ENCODE results near the gene NFATC3.

NFATC3 gene

DNA sequence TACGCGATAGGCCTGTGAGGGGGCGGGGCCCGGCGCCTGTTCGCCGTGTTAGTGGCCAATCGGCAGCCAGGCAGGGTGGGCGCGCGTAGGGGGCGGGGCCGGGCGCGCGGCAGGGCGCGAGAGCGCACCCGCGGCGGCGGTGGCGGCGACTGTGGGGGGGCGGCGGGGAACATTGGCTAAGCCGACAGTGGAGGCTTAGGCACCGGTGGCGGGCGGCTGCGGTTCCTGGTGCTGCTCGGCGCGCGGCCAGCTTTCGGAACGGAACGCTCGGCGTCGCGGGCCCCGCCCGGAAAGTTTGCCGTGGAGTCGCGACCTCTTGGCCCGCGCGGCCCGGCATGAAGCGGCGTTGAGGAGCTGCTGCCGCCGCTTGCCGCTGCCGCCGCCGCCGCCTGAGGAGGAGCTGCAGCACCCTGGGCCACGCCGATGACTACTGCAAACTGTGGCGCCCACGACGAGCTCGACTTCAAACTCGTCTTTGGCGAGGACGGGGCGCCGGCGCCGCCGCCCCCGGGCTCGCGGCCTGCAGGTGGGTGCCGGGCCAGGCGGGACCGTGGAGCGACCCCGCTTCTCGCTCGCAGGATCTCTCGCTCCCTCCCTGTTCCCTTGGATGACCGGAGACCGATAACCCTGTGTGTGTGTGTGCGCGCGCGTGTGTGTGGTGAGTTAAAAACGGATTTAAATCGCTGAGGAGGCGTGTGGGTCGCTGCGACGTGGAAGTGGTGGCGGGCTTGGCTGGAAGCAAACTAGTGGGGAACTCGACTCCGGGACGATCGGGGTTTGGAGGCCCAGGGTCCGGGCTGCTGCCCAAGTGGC, at the start of gene NFATC3:
Gene NFATC3 (plus strand): TSS at position 112 of the 813 bp plus-strand sequence. CDS start 312 bp downstream, at position 424.
- DNase-seq, result peak in 50 of 56 donors; percentile 54 to 98 (median 95)

- no peak for DNase-seq
Measured at GRCh38 chr16:68037841-68038597, 47.2 kb upstream of the NFATC3 start.

DNA sequence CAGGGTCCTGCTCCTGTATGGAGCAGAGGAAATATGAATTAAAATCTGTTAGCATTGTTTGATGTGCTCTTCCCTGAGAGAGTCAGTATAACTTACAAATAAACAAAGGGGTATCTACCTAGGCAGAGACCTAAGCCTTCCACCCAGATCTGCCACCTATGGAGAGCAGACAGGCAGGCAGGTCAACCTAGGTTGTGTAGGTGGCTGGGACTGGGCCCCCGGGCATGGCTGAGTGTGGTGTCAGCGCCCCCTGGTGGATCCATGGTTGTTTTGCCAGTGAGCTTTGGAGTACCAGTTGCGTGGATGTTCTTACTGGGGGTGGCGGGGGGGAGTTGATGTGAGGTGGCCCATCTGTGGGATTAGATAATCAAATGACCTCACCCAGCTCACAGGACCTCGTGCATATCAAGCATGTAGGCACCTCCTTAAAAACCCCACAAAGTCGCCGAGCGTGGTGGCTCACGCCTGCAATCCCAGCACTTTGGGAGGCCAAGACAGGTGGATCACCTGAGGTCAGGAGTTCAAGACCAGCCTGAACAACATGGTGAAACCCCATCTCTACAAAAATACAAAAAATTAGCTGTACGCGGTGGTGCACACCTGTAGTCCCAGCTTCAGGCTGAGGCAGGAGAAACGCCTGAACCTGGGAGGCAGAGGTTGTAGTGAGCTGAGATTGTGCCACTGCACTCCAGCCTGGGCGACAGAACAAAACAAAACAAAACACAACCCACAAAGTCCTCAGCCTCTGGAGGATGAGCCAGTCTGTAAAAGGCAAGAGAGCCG, 44.5 kb upstream of the NFATC3 start:
- peak in 53 of 56 donors; percentile 2 to 84 (median 50) for DNase-seq

DNA sequence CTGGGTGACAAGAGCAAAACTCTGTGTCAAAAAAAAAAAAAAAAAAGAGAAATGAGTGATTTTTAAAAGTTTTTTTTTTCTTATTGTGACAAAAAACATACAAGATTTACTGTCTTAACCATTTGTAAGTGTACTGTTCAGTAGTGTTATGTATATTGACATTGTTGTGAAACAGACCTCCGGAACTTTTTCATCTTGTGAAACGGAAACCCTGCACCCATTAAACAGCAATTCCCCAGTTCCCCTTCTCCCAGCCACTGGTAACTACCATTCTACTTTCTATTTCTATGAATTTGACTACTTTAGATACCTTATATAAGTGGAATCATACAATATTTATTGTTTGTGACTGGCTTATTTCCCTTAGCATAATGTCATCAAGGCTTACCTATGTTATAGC, 43.4 kb upstream of the NFATC3 start:
- DNase-seq, result no peak

DNA sequence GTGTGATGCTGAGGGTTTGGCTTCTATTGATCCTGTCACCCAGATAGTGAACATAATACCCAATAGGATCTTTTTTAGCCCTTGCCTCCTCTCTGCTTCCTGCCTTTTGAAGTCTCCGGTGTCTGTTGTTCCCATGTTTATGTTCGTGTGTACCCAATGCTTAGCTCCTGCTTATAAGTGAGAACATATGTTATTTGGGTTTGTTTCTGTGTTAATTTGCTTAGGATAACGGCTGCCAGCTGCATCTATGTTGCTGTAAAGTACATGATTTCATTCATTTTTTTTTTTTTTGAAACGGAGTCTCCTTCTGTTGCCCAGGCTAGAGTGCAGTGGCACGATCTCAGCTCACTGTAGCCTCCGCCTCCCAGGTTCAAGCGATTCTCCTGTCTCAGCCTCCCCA, 39.1 kb upstream of the NFATC3 start:
- DNase-seq, result no peak

- DNase-seq, result no peak
Measured at GRCh38 chr16:68047987-68048386, 37.2 kb upstream of the NFATC3 start.

- no peak for DNase-seq
Measured at GRCh38 chr16:68049449-68049848, 35.7 kb upstream of the NFATC3 start.

- DNase-seq, result no peak
Measured at GRCh38 chr16:68055395-68055794, 29.8 kb upstream of the NFATC3 start.

GRCh38 chr16:68059804-68060203, 25.4 kb upstream of the NFATC3 start:
- no peak for DNase-seq

DNA sequence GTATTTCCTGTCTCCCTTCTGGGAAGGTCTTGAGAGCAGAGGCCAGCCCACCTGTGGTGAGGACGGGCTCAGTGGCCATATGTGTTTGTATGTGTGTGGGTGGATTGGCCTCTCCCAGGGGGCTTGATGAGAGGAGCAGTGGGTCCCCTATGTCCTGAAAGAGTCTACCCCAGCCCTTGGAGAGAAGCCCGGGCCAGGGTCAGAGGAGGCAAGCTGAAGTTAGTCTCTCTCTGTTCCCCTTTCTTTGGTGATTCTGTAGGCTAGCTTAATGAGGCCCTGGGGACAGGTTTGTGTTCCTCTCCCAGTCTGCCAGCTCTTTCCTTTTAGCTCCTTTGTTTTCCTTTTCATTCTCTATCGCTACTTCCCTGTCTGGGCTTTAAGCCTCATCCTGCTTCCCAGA, 23.8 kb upstream of the NFATC3 start:
- no peak for DNase-seq

GRCh38 chr16:68062910-68063393, 22.2 kb upstream of the NFATC3 start:
- DNase-seq, result no peak

DNA sequence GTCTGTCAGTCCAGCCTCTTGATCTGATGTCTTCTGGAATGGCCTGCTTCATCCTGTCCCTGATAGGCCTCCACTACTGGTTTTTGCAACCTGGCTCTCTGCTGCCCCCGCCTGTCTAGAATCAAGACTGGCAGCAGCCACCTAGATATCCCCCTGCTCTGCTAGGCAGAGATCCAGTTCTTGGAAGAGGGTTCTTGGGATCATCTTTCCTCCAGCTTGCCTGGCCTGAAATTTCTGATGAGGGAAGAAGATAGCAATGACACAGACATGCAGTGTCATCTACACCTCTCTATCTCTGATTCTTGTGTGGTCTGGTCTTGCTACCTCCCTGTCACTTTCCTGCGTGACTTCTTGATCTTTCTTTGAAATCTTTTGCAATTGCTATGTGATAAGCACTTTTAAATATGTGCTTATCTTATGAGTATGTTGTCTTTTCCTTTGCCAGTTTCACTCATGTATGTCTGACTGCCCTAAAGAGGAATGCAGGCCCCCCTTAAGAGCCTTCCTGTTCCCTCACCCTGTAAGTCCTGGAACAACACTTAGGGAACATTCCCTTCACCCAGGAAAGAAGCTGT, 20.3 kb upstream of the NFATC3 start:
- peak in 38 of 56 donors; percentile 1 to 66 (median 28) for DNase-seq

- DNase-seq, result no peak
Measured at GRCh38 chr16:68065716-68066305, 19.4 kb upstream of the NFATC3 start.

- no peak for DNase-seq
Measured at GRCh38 chr16:68066763-68067162, 18.4 kb upstream of the NFATC3 start.

- no peak for DNase-seq
Measured at GRCh38 chr16:68068926-68069325, 16.2 kb upstream of the NFATC3 start.

DNA sequence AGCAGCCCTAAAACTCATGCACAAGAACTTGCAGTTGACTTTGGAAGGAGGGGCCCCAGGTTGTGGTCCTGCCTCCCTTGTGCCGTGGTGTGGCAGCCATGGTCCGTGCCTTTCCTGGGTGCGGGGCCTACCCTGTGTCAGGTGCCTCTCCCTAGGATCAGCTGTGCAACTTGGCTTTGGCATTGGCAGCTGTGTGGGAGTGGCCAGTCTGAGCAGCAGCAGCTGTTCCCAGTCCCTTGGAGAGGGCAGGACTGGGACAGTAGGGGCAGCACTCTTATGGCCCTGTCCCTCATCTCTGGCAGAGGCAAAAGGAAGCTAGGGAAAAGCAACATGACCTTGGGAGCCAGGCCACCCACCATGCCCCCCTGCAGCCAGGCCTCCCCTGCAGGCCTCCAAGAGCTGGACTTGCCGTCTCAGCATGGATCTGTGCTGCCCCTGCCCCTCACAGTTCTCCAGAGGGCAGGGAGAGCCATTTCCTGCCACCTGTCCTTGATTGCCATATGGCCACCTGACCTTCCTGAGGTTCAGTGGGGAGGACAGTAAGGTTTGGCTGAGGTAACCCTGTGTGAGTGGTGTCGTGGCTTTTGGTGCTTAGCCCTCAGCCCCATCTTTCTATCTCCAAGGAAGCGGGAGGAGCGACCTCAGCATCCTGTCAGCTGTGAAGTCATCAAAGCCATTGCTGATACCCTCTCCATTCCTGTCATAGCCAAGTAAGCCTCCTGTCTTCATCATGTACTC, 15.5 kb upstream of the NFATC3 start:
- DNase-seq, result no peak

DNA sequence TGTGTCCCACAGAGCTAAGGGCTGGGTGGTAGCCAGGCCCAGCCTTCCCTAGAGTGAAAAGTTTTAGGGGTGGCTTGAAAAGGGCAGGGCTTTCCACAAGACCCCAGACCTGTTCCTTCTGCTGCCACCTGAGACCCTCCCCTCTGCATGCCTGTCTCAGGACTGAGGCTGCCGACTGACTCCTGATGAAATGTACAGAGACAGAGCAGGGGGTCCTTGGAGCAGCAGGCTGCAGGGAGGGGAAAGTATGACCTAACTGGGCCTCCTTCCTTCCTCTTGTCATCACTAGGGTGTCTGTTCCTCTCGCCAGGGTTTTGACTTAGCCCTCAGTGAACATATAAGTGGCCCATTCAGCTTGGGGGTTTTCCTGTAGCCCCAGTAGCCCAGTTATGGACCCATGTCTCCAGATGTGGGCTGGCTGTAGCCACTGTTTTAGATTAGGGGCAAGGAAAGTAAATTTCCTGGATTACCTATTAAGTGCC, 14.9 kb upstream of the NFATC3 start:
- no peak for DNase-seq

- DNase-seq, result no peak
Measured at GRCh38 chr16:68070806-68071517, 14.2 kb upstream of the NFATC3 start.

DNA sequence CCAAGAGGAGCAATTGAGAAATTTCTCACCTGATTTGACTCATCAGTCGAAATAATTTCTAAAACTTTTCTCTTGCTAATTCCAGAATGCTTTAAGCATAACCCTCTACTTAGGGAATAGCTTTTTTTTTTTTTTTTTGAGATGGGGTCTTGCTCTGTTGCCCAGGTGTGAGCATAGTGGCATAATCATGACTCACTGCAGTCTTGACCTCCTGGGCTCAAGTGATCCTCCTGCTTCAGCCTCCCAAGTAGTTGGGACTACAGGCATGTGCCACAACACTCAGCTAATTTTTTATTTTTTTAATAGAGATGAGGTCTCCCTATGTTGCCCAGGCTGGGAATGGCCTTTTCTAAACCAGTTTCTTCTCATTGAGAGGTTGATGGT, 13.7 kb upstream of the NFATC3 start:
- no peak for DNase-seq

Measured in amygdala (tissue), 56 donors.